NT2/D1 (cell line): ENCODE measurements around the gene ZFAND6.
"Not testable (repeated sequence)": the region's sequence is repeated elsewhere in the genome, so short reads cannot be mapped to it uniquely, and the experiment has no call there.

Source experiments
- DNase-seq: peaks from one replicate; pipeline ENCODE4 v3.0.0-alpha.2; 2011; ENCODE audit warnings: low read depth, low spot score
- H3K27me3 ChIP-seq: 2 replicates; pipeline ENCODE4 v1.6.0; 2011; ENCODE audit warnings: mild to moderate bottlenecking; ENCODE audit not compliant: insufficient read length, insufficient read depth
- H3K36me3 ChIP-seq: 2 replicates; pipeline ENCODE4 v1.6.1; 2011; ENCODE audit warnings: mild to moderate bottlenecking, low read length, mixed read lengths; ENCODE audit not compliant: insufficient read depth, insufficient read length
- H3K4me1 ChIP-seq: 2 replicates; pipeline ENCODE4 v1.5.1; 2011; ENCODE audit not compliant: insufficient read depth, insufficient read length
- H3K4me3 ChIP-seq: 2 replicates; pipeline ENCODE4 v1.5.1; 2011; ENCODE audit warnings: low read depth; ENCODE audit not compliant: insufficient read length
- H3K9ac ChIP-seq: 2 replicates; pipeline ENCODE4 v1.6.0; 2011; ENCODE audit warnings: low read depth; ENCODE audit not compliant: insufficient read length
- H3K9me3 ChIP-seq: 2 replicates; pipeline ENCODE4 v1.5.1; 2011; ENCODE audit warnings: mild to moderate bottlenecking, low read length; ENCODE audit not compliant: insufficient read depth
- SUZ12 ChIP-seq: IDR thresholded peaks from 2 replicates; pipeline ENCODE4 v1.6.1; 2011; ENCODE audit not compliant: insufficient read length, insufficient read depth; ENCODE audit errors: extremely low read depth
- YY1 ChIP-seq: IDR thresholded peaks from 2 replicates; pipeline ENCODE4 v1.6.1; 2011; ENCODE audit not compliant: insufficient read length, insufficient read depth
- ZNF274 ChIP-seq: IDR thresholded peaks from 2 replicates; pipeline ENCODE4 v1.6.1; 2011; ENCODE audit warnings: mild to moderate bottlenecking, low read depth, low read length

Gene ZFAND6

DNA sequence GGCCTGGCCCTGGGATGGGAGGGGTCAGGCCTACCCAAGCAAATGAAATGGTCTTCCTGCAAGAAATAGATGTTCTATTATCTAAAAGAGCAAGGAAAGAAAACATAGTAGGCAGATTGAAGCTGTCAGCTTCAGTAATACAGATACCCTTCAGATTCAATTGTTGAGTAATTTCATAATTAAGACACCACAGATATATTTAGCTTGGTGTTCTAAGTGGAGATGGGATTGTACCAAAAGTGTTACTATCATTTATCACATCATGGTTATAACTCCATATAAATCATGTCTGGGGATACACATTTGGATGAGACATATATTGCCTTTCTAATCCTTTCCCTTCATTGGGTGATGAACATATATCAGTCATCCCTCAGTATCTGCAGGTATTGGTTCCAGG, 51.4 kb downstream of the ZFAND6 start:
- no peak for TF ChIP-seq SUZ12
- no peak for TF ChIP-seq ZNF274
- TF ChIP-seq YY1, result no peak
- no peak for DNase-seq
- no peak overlapping the region for H3K9ac ChIP-seq
- H3K9me3 ChIP-seq, result no peaks in the 10 kb centered on the region
- H3K4me1 ChIP-seq, result no peaks in the 10 kb centered on the region
- no peaks in the 10 kb centered on the region for H3K27me3 ChIP-seq
- no peaks in the 10 kb centered on the region for H3K36me3 ChIP-seq
- no peak overlapping the region for H3K4me3 ChIP-seq

- no peak for DNase-seq
- Histone ChIP-seq H3K9ac (no peak overlapping the region), H3K36me3 (no peaks in the 10 kb centered on the region), H3K9me3 (no peaks in the 10 kb centered on the region), H3K4me1 (no peaks in the 10 kb centered on the region), H3K4me3 (no peak overlapping the region), H3K27me3 (no peaks in the 10 kb centered on the region)
- TF ChIP-seq ZNF274 (no peak), SUZ12 (no peak), YY1 (no peak)
Measured at GRCh38 chr15:80114114-80114513, 54.6 kb downstream of the ZFAND6 start.

DNA sequence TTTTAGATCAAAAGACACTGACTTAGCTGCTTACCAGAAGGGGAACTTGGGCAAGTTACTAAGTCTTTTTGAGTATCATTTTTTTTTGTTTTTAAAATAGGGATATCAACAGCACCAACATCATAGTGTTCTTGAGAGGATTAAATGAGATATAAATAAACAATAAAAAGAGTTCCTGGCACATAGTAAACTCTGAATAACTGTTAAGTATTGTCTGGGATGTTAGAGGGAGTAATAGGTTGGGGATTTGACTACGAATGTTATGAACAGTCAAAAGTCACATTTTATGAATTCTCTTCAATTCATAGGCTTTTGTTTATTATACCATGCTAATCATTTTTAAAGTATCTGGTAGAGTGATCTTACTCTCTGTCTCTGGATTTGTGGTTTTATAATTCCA, 55.5 kb downstream of the ZFAND6 start:
- Histone ChIP-seq H3K9ac (no peak overlapping the region), H3K4me1 (no peaks in the 10 kb centered on the region), H3K36me3 (no peaks in the 10 kb centered on the region), H3K27me3 (no peaks in the 10 kb centered on the region), H3K4me3 (no peak overlapping the region), H3K9me3 (no peaks in the 10 kb centered on the region)
- TF ChIP-seq SUZ12 (no peak), ZNF274 (no peak), YY1 (no peak)
- DNase-seq, result no peak

GRCh38 chr15:80118956-80119355, 59.5 kb downstream of the ZFAND6 start:
- no peak for DNase-seq
- no peaks in the 10 kb centered on the region for H3K9me3 ChIP-seq
- no peaks in the 10 kb centered on the region for H3K4me1 ChIP-seq
- no peak for TF ChIP-seq YY1
- TF ChIP-seq ZNF274, result no peak
- no peak for TF ChIP-seq SUZ12
- H3K9ac ChIP-seq, result no peak overlapping the region
- H3K27me3 ChIP-seq, result no peaks in the 10 kb centered on the region
- peaks cover 13% of the 10 kb centered on the region for H3K36me3 ChIP-seq
- H3K4me3 ChIP-seq, result no peak overlapping the region

DNA sequence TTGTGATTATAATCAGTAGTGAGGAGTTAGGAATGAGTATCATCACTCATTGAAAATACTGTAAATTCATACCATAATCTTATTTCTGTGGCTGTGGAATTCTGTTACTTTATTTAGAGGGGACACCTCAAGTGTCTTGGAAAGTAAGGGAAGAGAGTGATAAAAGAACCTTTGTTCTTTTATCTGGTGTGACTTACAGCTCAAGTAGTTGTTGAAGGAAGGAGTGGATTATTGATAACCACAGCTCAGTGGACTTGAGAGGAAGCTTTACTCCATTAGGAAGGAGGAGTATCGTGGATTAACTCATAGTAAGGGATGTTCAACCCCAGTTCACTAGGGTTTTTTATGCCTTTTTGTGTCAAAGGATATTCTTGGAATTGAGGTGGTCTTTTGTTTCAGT, 61.2 kb downstream of the ZFAND6 start:
- Histone ChIP-seq H3K9ac (no peak overlapping the region), H3K27me3 (no peaks in the 10 kb centered on the region), H3K9me3 (no peaks in the 10 kb centered on the region), H3K4me1 (no peaks in the 10 kb centered on the region), H3K36me3 (peaks cover 15% of the 10 kb centered on the region), H3K4me3 (no peak overlapping the region)
- DNase-seq, result no peak
- TF ChIP-seq YY1 (no peak), SUZ12 (no peak), ZNF274 (no peak)

- H3K4me1 ChIP-seq, result no peaks in the 10 kb centered on the region
- H3K9ac ChIP-seq, result no peak overlapping the region
- H3K27me3 ChIP-seq, result no peaks in the 10 kb centered on the region
- TF ChIP-seq ZNF274 (no peak), YY1 (no peak), SUZ12 (no peak)
- no peak overlapping the region for H3K4me3 ChIP-seq
- no peak for DNase-seq
- no peaks in the 10 kb centered on the region for H3K9me3 ChIP-seq
- peaks cover 20% of the 10 kb centered on the region for H3K36me3 ChIP-seq
Measured at GRCh38 chr15:80121546-80121945, 62.1 kb downstream of the ZFAND6 start.

DNA sequence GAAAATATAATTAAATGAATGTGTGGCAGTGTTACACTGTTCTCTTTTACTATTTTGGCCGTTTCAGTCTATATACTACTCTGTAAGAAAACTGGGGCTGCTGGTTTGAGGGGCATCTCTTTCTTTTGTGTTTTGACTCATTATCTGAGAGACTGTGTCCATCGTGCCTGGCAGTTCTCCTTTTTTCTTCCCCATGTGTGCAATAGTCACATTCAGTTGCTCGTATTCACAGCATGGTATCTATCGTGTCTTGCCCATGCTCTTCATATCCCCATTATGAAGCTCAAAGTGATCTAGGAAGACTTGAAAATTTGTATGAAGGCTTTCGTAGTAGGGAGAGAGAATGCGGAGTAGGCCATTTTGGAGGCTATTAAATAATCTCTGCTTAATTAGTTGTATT, 63.6 kb downstream of the ZFAND6 start:
- TF ChIP-seq ZNF274 (no peak), SUZ12 (no peak), YY1 (no peak)
- no peak overlapping the region for H3K4me3 ChIP-seq
- no peaks in the 10 kb centered on the region for H3K9me3 ChIP-seq
- H3K36me3 ChIP-seq, result peaks cover 20% of the 10 kb centered on the region
- H3K27me3 ChIP-seq, result no peaks in the 10 kb centered on the region
- DNase-seq, result no peak
- H3K9ac ChIP-seq, result no peak overlapping the region
- H3K4me1 ChIP-seq, result no peaks in the 10 kb centered on the region

GRCh38 chr15:80127253-80127652, 67.8 kb downstream of the ZFAND6 start:
- peaks cover 17% of the 10 kb centered on the region for H3K36me3 ChIP-seq
- not testable (repeated sequence) for DNase-seq

More at GRCh38 chr15:80127253-80127652, 67.8 kb downstream of the ZFAND6 start:
- not testable (repeated sequence) for H3K9ac ChIP-seq, H3K27me3 ChIP-seq, H3K4me1 ChIP-seq, H3K4me3 ChIP-seq, H3K9me3 ChIP-seq
